IPS-20b (cell line): ENCODE data around the gene MBOAT1.
"Not testable (repeated sequence)": the region's sequence is repeated elsewhere in the genome, so short reads cannot be mapped to it uniquely, and the experiment has no call there.

Experiments used
- H3K27ac ChIP-seq: one replicate; pipeline ENCODE4 v1.5.1; 2013; ENCODE audit warnings: low read length
- H3K27me3 ChIP-seq: 2 replicates; pipeline ENCODE4 v1.6.1; 2013; ENCODE audit warnings: mild to moderate bottlenecking, low read length, inconsistent platforms; ENCODE audit not compliant: insufficient read depth
- H3K36me3 ChIP-seq: 2 replicates; pipeline ENCODE4 v1.6.1; 2013; ENCODE audit warnings: low read depth, mild to moderate bottlenecking, inconsistent platforms, low read length, moderate library complexity; ENCODE audit not compliant: insufficient read depth
- H3K4me1 ChIP-seq: 2 replicates; pipeline ENCODE4 v1.6.1; 2013; ENCODE audit warnings: mild to moderate bottlenecking, control low read depth, inconsistent platforms, low read length, moderate library complexity; ENCODE audit not compliant: insufficient read depth
- H3K4me3 ChIP-seq: 2 replicates; pipeline ENCODE4 v1.5.1; 2013; ENCODE audit warnings: mild to moderate bottlenecking, low read length, inconsistent platforms
- H3K9ac ChIP-seq: 2 replicates; pipeline ENCODE4 v1.6.1; 2013; ENCODE audit warnings: low read depth, mild to moderate bottlenecking, inconsistent platforms, low read length, moderate library complexity
- H3K9me3 ChIP-seq: 2 replicates; pipeline ENCODE4 v1.6.1; 2013; ENCODE audit warnings: mild to moderate bottlenecking, low read depth, low read length, inconsistent platforms; ENCODE audit not compliant: insufficient read depth

MBOAT1 gene

GRCh38 chr6:20179287-20180045, 32.8 kb downstream of the MBOAT1 start:
- not testable (repeated sequence) for H3K4me1 ChIP-seq, H3K36me3 ChIP-seq, H3K4me3 ChIP-seq, H3K27me3 ChIP-seq, H3K9me3 ChIP-seq, H3K27ac ChIP-seq, H3K9ac ChIP-seq

GRCh38 chr6:20178327-20178726, 33.9 kb downstream of the MBOAT1 start:
- Histone ChIP-seq H3K36me3 (no peaks in the 10 kb centered on the region), H3K9me3 (no peaks in the 10 kb centered on the region), H3K27me3 (no peaks in the 10 kb centered on the region), H3K27ac (no peak overlapping the region), H3K4me1 (no peaks in the 10 kb centered on the region), H3K4me3 (no peak overlapping the region), H3K9ac (no peak overlapping the region)

- Histone ChIP-seq H3K27ac (no peak overlapping the region), H3K4me1 (no peaks in the 10 kb centered on the region), H3K27me3 (no peaks in the 10 kb centered on the region)
Measured at GRCh38 chr6:20175810-20176410, 36.4 kb downstream of the MBOAT1 start.

GRCh38 chr6:20173833-20174792, 38.2 kb downstream of the MBOAT1 start:
- no peaks in the 10 kb centered on the region for H3K27me3 ChIP-seq
- no peak overlapping the region for H3K4me3 ChIP-seq
- H3K9me3 ChIP-seq = no peaks in the 10 kb centered on the region
- no peak overlapping the region for H3K9ac ChIP-seq
- no peak overlapping the region for H3K27ac ChIP-seq
- no peaks in the 10 kb centered on the region for H3K36me3 ChIP-seq
- H3K4me1 ChIP-seq = 0 out of 2 replicates have a peak, but pooled peaks cover 5% of the 10 kb centered on the region

More at GRCh38 chr6:20175810-20176410, 36.4 kb downstream of the MBOAT1 start:
- no peak overlapping the region for H3K4me3 ChIP-seq
- H3K36me3 ChIP-seq = no peaks in the 10 kb centered on the region
- H3K9ac ChIP-seq = no peak overlapping the region
- no peaks in the 10 kb centered on the region for H3K9me3 ChIP-seq

GRCh38 chr6:20172842-20173456, 39.3 kb downstream of the MBOAT1 start:
- H3K4me1 ChIP-seq = 0 out of 2 replicates have a peak, but pooled peaks cover 5% of the 10 kb centered on the region
- no peak overlapping the region for H3K9ac ChIP-seq
- H3K4me3 ChIP-seq = no peak overlapping the region
- H3K27ac ChIP-seq = no peak overlapping the region
- H3K36me3 ChIP-seq = no peaks in the 10 kb centered on the region
- H3K9me3 ChIP-seq = no peaks in the 10 kb centered on the region
- H3K27me3 ChIP-seq = no peaks in the 10 kb centered on the region

- Histone ChIP-seq H3K9ac (no peak overlapping the region), H3K27ac (no peak overlapping the region), H3K27me3 (no peaks in the 10 kb centered on the region), H3K9me3 (no peaks in the 10 kb centered on the region), H3K36me3 (no peaks in the 10 kb centered on the region), H3K4me3 (no peak overlapping the region), H3K4me1 (0 out of 2 replicates have a peak, but pooled peaks cover 5% of the 10 kb centered on the region)
Measured at GRCh38 chr6:20170455-20171148, 41.7 kb downstream of the MBOAT1 start.

- H3K9me3 ChIP-seq = no peaks in the 10 kb centered on the region
- no peak overlapping the region for H3K27ac ChIP-seq
- no peaks in the 10 kb centered on the region for H3K36me3 ChIP-seq
- H3K4me1 ChIP-seq = 0 out of 2 replicates have a peak, but pooled peaks cover 5% of the 10 kb centered on the region
- H3K9ac ChIP-seq = no peak overlapping the region
- H3K4me3 ChIP-seq = no peak overlapping the region
- no peaks in the 10 kb centered on the region for H3K27me3 ChIP-seq
Measured at GRCh38 chr6:20169786-20170185, 42.5 kb downstream of the MBOAT1 start.

- no peak overlapping the region for H3K9ac ChIP-seq
- H3K27ac ChIP-seq = no peak overlapping the region
- no peaks in the 10 kb centered on the region for H3K27me3 ChIP-seq
- 0 out of 2 replicates have a peak, but pooled peaks cover 5% of the 10 kb centered on the region for H3K4me1 ChIP-seq
- no peaks in the 10 kb centered on the region for H3K36me3 ChIP-seq
- no peak overlapping the region for H3K4me3 ChIP-seq
- no peaks in the 10 kb centered on the region for H3K9me3 ChIP-seq
Measured at GRCh38 chr6:20169119-20169557, 43.1 kb downstream of the MBOAT1 start.

- no peak overlapping the region for H3K9ac ChIP-seq
- no peak overlapping the region for H3K4me3 ChIP-seq
- H3K4me1 ChIP-seq = 0 out of 2 replicates have a peak, but pooled peaks cover 5% of the 10 kb centered on the region
- no peak overlapping the region for H3K27ac ChIP-seq
- H3K36me3 ChIP-seq = no peaks in the 10 kb centered on the region
- H3K27me3 ChIP-seq = no peaks in the 10 kb centered on the region
- H3K9me3 ChIP-seq = no peaks in the 10 kb centered on the region
Measured at GRCh38 chr6:20168690-20169089, 43.6 kb downstream of the MBOAT1 start.

- no peak overlapping the region for H3K4me3 ChIP-seq
- H3K27ac ChIP-seq = no peak overlapping the region
- no peak overlapping the region for H3K9ac ChIP-seq
- H3K27me3 ChIP-seq = no peaks in the 10 kb centered on the region
- H3K36me3 ChIP-seq = no peaks in the 10 kb centered on the region
- H3K4me1 ChIP-seq = 0 out of 2 replicates have a peak, but pooled peaks cover 5% of the 10 kb centered on the region
- no peaks in the 10 kb centered on the region for H3K9me3 ChIP-seq
Measured at GRCh38 chr6:20167601-20168000, 44.7 kb downstream of the MBOAT1 start.
